IMR-90 (cell line): ENCODE measurements around the gene SPATA31E1. TPM values are rescaled to one million over a fixed set of nuclear protein-coding genes. Genes with fewer than 3 reads are reported as not detected.

ENCODE experiments used
- ATAC-seq: fragments of 200-7000 bp; cut with Tn5 transposase; 2 replicates; pipeline ENCODE4 v1.9.1; 2020; ENCODE audit warnings: low read depth, mild to moderate bottlenecking, moderate library complexity
- BruUV-seq: library from RNA; stranded (reverse); fragments of 400-500 nt; replicated peaks from 2 replicates; lab custom pipeline; 2021; lab: Mats Ljungman, UMichigan
- CTCF ChIA-PET: fragments of 300-600 bp; formaldehyde crosslinking; extraction: SDS; loops from one replicate; lab custom pipeline; 2021; ENCODE audit warnings: antibody characterized with exemption; lab: Yijun Ruan, JAX
- POLR2A ChIA-PET: fragments of 300-600 bp; sonication (Branson Sonifier 250); formaldehyde crosslinking; loops from one replicate; lab custom pipeline; 2022; ENCODE audit warnings: antibody characterized with exemption; ENCODE audit not compliant: unreplicated experiment; lab: Charles Lee
- DNase-seq: peaks from one replicate; pipeline ENCODE4 v3.0.0; 2013
- H2AFZ ChIP-seq: replicated peaks from 2 replicates; pipeline ENCODE3; 2013; ENCODE audit warnings: low read length, mild to moderate bottlenecking; ENCODE audit not compliant: poor library complexity
- H2AK5ac ChIP-seq: 2 replicates; pipeline ENCODE4 v1.6.1; 2013; ENCODE audit warnings: low read depth, low read length, inconsistent platforms
- H2AK9ac ChIP-seq: replicated peaks from 2 replicates; pipeline ENCODE3; 2013; ENCODE audit warnings: mild to moderate bottlenecking, low read depth, low read length, moderate library complexity; ENCODE audit not compliant: poor library complexity
- H2BK120ac ChIP-seq: 2 replicates; pipeline ENCODE4 v1.6.1; 2013; ENCODE audit warnings: low read depth, low read length, inconsistent platforms
- H2BK15ac ChIP-seq: 3 replicates; pipeline ENCODE4 v1.6.1; 2013; ENCODE audit warnings: low read depth, low read length, inconsistent platforms
- H2BK20ac ChIP-seq: 2 replicates; pipeline ENCODE4 v1.6.1; 2013; ENCODE audit warnings: low read depth, mild to moderate bottlenecking, inconsistent platforms, low read length, moderate library complexity
- H2BK5ac ChIP-seq: 2 replicates; pipeline ENCODE4 v1.6.1; 2013; ENCODE audit warnings: mild to moderate bottlenecking, low read depth, low read length, inconsistent platforms; ENCODE audit not compliant: poor library complexity, severe bottlenecking
- H3K14ac ChIP-seq: replicated peaks from 2 replicates; pipeline ENCODE4 v1.6.1; 2013; ENCODE audit warnings: low read depth, low read length, inconsistent platforms
- H3K18ac ChIP-seq: 2 replicates; pipeline ENCODE4 v1.6.1; 2013; ENCODE audit warnings: low read depth, low read length, control low read depth
- H3K23ac ChIP-seq: 2 replicates; pipeline ENCODE4 v1.6.1; 2013; ENCODE audit warnings: low read depth, low read length, inconsistent platforms
- H3K27ac ChIP-seq: 2 replicates; pipeline ENCODE4 v1.5.1; 2013; ENCODE audit warnings: mild to moderate bottlenecking, control low read depth, low read length; ENCODE audit not compliant: insufficient read depth
- H3K27me3 ChIP-seq: 2 replicates; pipeline ENCODE4 v1.6.1; 2013; ENCODE audit warnings: low read length; ENCODE audit not compliant: control insufficient read depth, insufficient read depth
- H3K36me3 ChIP-seq: 2 replicates; pipeline ENCODE4 v1.6.1; 2013; ENCODE audit warnings: low read length, mixed read lengths; ENCODE audit not compliant: control insufficient read depth, insufficient read depth
- H3K4ac ChIP-seq: 2 replicates; pipeline ENCODE4 v1.6.1; 2013; ENCODE audit warnings: low read depth, low read length, inconsistent platforms
- H3K4me1 ChIP-seq: 2 replicates; pipeline ENCODE4 v1.6.1; 2013; ENCODE audit warnings: low read length, mixed read lengths; ENCODE audit not compliant: control insufficient read depth, insufficient read depth
- H3K4me2 ChIP-seq: 2 replicates; pipeline ENCODE4 v1.6.1; 2013; ENCODE audit warnings: low read depth, mild to moderate bottlenecking, control low read depth, low read length, moderate library complexity
- H3K4me3 ChIP-seq: 2 replicates; pipeline ENCODE4 v1.5.1; 2013; ENCODE audit warnings: low read depth, mild to moderate bottlenecking, control low read depth, low read length, moderate library complexity; ENCODE audit not compliant: insufficient read depth
- H3K56ac ChIP-seq: 2 replicates; pipeline ENCODE4 v1.6.1; 2013; ENCODE audit warnings: low read length, inconsistent platforms; ENCODE audit not compliant: insufficient read depth; ENCODE audit errors: extremely low read depth
- H3K79me1 ChIP-seq, 2 experiments: 2 replicates each; pipeline ENCODE4 v1.6.1; 2013; ENCODE audit warnings: low read length in 2 of 2, inconsistent platforms in 1 of 2, low read depth in 1 of 2
- H3K9ac ChIP-seq: 2 replicates; pipeline ENCODE4 v1.6.1; 2013; ENCODE audit warnings: low read depth, low read length, control low read depth
- H3K9me1 ChIP-seq: 2 replicates; pipeline ENCODE4 v1.6.1; 2013; ENCODE audit warnings: low read length, inconsistent platforms; ENCODE audit not compliant: insufficient read depth
- H3K9me3 ChIP-seq: 2 replicates; pipeline ENCODE4 v1.6.1; 2013; ENCODE audit warnings: low read length; ENCODE audit not compliant: control insufficient read depth, insufficient read depth
- H4K20me1 ChIP-seq: 2 replicates; pipeline ENCODE4 v1.6.1; 2013; ENCODE audit warnings: low read length, inconsistent platforms; ENCODE audit not compliant: insufficient read depth
- H4K5ac ChIP-seq: 2 replicates; pipeline ENCODE4 v1.6.1; 2013; ENCODE audit warnings: mild to moderate bottlenecking, low read depth, low read length, control low read depth
- H4K8ac ChIP-seq, 2 experiments: 2 replicates each; pipeline ENCODE4 v1.6.1; 2013; ENCODE audit warnings: low read depth in 2 of 2, low read length in 2 of 2, control low read depth in 1 of 2, inconsistent platforms in 1 of 2
- H4K91ac ChIP-seq: 2 replicates; pipeline ENCODE4 v1.6.1; 2013; ENCODE audit warnings: low read depth, low read length, inconsistent platforms; ENCODE audit not compliant: insufficient read depth
- CEBPB ChIP-seq: IDR thresholded peaks from 2 replicates; pipeline ENCODE4 v1.6.1; 2012; ENCODE audit warnings: low read depth, low read length, improper control_type of control experiment
- CHD1 ChIP-seq: IDR thresholded peaks from 2 replicates; pipeline ENCODE4 v1.6.1; 2012; ENCODE audit warnings: low read depth, low read length, improper control_type of control experiment
- CTCF ChIP-seq: conservative IDR thresholded peaks from 2 replicates; pipeline ENCODE4 v1.5.1; 2012; ENCODE audit warnings: mild to moderate bottlenecking, low read depth, low read length, improper control_type of control experiment
- FOS ChIP-seq: fragments of 150-350 bp; IDR thresholded peaks from 2 replicates; pipeline ENCODE4 v1.6.1; 2016; ENCODE audit warnings: low read depth, low read length
- MAZ ChIP-seq: IDR thresholded peaks from 2 replicates; pipeline ENCODE4 v1.6.1; 2012; ENCODE audit warnings: low read depth, mild to moderate bottlenecking, low read length, improper control_type of control experiment, moderate library complexity, borderline replicate concordance
- MXI1 ChIP-seq: IDR thresholded peaks from 2 replicates; pipeline ENCODE4 v1.6.1; 2012; ENCODE audit warnings: low read depth, mild to moderate bottlenecking, low read length, moderate library complexity, borderline replicate concordance
- RCOR1 ChIP-seq: IDR thresholded peaks from 2 replicates; pipeline ENCODE4 v1.6.1; 2012; ENCODE audit warnings: mild to moderate bottlenecking, low read length, improper control_type of control experiment; ENCODE audit not compliant: insufficient replicate concordance
- RFX5 ChIP-seq: IDR thresholded peaks from 2 replicates; pipeline ENCODE4 v1.8.0; 2012; ENCODE audit warnings: low read depth, mild to moderate bottlenecking, low read length, moderate library complexity
- WGBS, 2 experiments: methylation state at CpG; one replicate each; pipeline versions ENCODE4 v1.1.5 to v1.1.7; 2013; ENCODE audit warnings: missing lambda C conversion rate in 2 of 2; ENCODE audit not compliant: insufficient read length in 1 of 2; ENCODE audit errors: extremely low coverage in 2 of 2; 5-methylcytosine and 5-hydroxymethylcytosine counted together
- dilution Hi-C: fragments of 300-500 bp; cut with HindIII; formaldehyde crosslinking; loops from one replicate; pipeline ENCODE4 v1.14.3; 2018; ENCODE audit warnings: low sequenced_read_pairs; ENCODE audit not compliant: unreplicated experiment
- in situ Hi-C: fragments of 300-500 bp; cut with MboI; formaldehyde crosslinking; loops from 3 replicates; pipeline ENCODE4 v1.14.3; 2019; ENCODE audit warnings: low sequenced_read_pairs, inconsistent platforms, mixed read lengths
- intact Hi-C: fragments of 100-400 bp; cut with micrococcal nuclease; formaldehyde crosslinking; loops from 2 replicates; pipeline ENCODE4 v1.10.0; 2022
- polyA plus RNA-seq, 3 experiments: library from polyadenylated mRNA; depleted of rRNA; stranded (reverse); fragments of >200 nt; gene quantifications; 2 replicates each; pipeline ENCODE4 v1.2.3, GENCODE V29; 2012; ENCODE audit warnings: low replicate concordance in 1 of 3
- total RNA-seq: library from RNA; depleted of rRNA; stranded (reverse); fragments of >200 nt; gene quantifications from 2 replicates; pipeline ENCODE4 v1.2.3, GENCODE V29; 2012

Gene SPATA31E1
- total and polyA plus RNA-seq, 2 of the 4 experiments (the other 2 are of a cell fraction), result 0.03 TPM; not detected in 1

- intact Hi-C loops, result no loop called here
- dilution Hi-C loops, result no loop called here
Observed at GRCh38 chr9:87892956-87893355, 10.3 kb downstream of the SPATA31E1 start.

More at GRCh38 chr9:87892956-87893355, 10.3 kb downstream of the SPATA31E1 start:
- Histone ChIP-seq H3K23ac (no peak overlapping the region), H2BK5ac (no peak overlapping the region), H2AK9ac (no peak overlapping the region), H4K20me1 (no peaks in the 10 kb centered on the region), H4K91ac (no peak overlapping the region), H3K36me3 (no peaks in the 10 kb centered on the region), H3K14ac (no peak overlapping the region), H3K27ac (no peak overlapping the region), H3K9me3 (no peaks in the 10 kb centered on the region), H2AK5ac (no peak overlapping the region), H2BK120ac (no peak overlapping the region), H3K79me1 (no peaks in the 10 kb centered on the region), H2BK20ac (no peak overlapping the region), H3K9ac (no peak overlapping the region), H3K4me3 (no peak overlapping the region), H3K27me3 (no peaks in the 10 kb centered on the region), H3K4me2 (no peak overlapping the region), H3K56ac (no peak overlapping the region), H2AFZ (no peak overlapping the region), H4K5ac (no peak overlapping the region), H3K9me1 (no peaks in the 10 kb centered on the region), H2BK15ac (no peak overlapping the region), H3K4ac (no peak overlapping the region), H4K8ac (no peak overlapping the region), H3K4me1 (peaks cover 2% of the 10 kb centered on the region; the same call in 1 of the 2 replicates), H3K18ac (no peak overlapping the region)
- ATAC-seq (no peak), DNase-seq (no peak)
- in situ Hi-C loops, result no loop called here
- ChIA-PET POLR2A (no interaction called here), CTCF (no interaction called here)
- TF ChIP-seq FOS (no peak), CTCF (no peak), RCOR1 (no peak), RFX5 (no peak), CHD1 (no peak), MAZ (no peak), CEBPB (no peak), MXI1 (no peak)
- WGBS, 2 experiments, result no CpG with 5 or more reads among the region's 4 CpGs
- BruUV-seq, result no TSS peak
